HG03095 (cell line): Measurements from ENCODE around the gene CDH4.
"Not testable (repeated sequence)": the region's sequence is repeated elsewhere in the genome, so short reads cannot be mapped to it uniquely, and the experiment has no call there.

Experiments
- ATAC-seq: cut with Tn5 transposase; IDR thresholded peaks from one replicate; pipeline ENCODE4 v1.9.1; 2021; ENCODE audit warnings: moderate library complexity; ENCODE audit not compliant: unreplicated experiment

The CDH4 gene

DNA sequence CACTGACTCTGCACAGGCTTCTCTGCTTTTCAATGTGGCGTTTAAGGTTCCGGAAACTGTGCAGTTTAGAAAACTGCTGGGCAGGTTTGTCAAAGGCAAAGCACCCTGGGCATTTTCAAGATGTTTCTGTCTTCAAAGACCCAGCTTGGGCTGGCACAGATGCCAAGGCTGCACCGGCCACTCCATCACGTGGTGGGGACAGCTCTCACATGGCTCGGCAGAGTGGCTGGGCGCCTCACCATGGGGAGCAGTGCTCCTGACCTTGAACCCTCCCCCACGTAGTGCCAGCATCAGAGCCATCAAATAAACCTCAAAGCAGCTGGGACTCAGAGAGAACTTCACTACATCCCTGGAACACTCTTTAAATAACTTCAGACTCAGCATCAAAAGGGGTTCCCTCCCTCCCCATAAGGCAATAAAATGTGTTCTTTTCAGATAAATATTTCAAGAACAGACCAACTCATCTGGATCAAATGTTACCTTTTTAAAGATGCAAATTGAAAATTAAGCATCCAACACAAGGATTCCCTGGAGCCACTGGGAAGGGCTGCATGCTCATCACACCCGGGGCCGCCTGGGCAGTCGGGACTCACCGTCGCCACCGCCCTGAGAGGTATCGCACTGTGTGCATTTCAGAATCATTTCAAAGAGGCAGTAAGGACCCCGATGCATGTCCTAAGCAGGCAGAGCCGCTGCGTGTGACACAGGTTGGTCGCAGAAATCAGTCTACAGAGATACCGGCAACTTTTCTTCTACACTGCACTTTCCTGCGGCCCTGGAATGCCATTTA, 157.1 kb downstream of the CDH4 start:
- ATAC-seq, result no peak

DNA sequence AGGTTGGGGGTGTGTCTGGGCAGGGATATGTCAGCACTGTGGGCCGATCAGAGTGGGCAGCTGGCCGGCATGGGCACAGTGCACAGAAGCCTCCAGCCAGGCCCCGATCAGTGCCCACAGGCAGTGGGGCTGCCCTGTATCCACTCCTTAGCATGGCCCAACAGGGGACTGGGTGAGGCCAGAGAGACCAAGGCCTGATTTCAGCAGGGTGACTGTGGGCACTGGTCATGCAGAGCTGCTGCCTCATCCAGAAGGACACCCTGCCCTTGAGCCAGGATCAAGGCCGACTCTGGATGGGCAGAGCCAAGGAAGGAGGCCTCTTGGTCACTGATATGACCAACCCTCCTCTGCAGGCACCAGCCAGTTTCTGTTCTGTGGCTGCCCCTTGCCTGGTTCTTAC, 159.7 kb downstream of the CDH4 start:
- no peak for ATAC-seq

DNA sequence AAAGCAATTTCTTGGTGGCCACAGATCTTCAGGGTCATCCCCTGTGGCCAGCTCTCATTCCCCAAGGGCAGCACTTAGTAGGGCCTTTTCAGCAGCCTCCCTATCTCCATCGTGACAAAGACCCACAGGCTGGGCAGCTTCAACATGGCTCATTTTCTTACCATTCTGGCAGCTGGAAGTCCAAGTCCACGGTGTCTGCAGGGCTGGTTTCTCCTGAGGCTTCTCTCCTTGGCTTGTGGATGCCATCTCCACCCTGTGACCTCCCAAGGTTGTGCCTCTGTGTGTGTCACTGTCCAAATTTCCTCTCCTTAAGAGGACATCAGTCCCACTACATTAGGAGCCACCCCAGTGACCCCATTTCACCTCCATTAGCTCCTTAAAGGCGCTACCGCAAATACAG, 161.7 kb downstream of the CDH4 start:
- no peak for ATAC-seq

DNA sequence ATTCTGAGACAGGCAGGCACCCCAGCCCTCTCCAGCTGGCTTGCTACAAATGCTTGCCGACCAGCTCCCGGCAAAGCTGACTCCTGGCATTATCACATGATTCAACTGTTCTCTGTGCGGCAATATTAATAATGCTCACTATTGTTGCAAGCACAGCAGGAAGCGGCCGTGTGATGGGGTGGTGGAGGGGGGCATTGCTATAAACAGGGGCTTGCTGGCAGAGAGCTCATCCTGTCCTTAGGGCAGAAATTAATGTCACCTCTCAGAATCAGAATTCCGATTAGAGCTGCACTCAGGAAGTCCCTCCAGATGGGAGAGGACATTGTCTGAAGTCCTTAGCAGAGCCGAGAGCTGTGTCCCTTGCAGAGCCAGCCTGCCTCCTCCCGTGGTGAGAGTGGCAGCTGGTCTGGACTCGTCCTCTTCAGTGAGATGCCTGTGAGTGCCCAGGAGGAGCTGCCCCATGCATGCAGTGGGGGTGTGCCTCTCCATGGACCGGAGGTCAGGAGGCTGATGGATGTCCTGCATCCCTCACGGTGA, 162.5 kb downstream of the CDH4 start:
- no peak for ATAC-seq

DNA sequence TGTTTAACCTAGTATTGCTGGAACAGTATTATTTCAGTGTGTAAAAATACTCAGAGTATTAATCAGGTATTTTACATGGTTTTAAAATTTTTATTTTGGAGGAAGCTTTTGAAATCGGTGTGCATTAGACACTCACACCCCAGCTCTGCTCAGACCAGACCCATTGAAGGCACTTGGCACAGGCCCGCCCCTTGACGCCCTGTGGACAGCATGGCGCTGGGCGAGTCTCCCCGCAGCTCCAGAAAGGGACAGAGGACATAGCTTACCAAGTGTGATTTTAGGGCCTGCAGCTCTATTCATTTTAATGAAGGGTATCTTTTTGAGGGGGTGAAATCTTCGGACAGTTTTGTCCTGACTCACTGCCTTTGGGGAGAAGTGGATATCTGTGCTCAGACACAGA, 164.5 kb downstream of the CDH4 start:
- no peak for ATAC-seq

DNA sequence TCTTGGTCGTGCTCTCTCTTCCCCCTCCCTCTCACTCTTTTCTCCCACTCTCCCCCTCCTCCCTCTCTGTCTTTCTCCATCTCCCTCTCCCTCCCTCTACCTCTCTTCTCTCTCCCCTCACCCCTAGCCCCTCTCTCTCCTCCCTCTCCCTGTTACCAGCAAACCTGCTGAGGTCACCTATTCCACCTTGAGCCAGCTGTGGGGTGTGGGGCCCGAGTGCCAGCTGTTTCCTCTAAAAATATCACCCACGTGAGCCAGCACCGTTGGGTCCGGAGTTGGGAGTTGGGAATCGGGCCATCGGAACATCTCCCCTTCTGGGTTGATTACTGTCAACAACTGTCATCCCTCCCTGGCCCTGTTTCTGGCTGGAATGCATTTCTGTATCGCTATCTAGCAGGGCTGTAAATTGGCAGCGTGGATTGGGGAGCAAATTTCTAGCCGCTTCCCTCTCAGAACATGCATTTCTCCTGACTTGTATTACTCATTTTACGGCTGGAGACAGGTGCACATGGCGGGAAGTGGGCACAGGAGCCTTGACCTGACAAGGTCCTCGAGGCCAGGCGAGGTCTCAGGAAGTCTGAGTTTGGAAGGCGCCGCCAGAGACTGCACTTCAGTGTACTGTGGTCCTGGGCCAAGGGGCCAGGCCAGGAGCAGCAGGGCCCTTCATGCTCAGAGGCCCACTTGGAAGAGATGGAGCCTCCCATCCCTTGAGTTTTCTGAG, 165.3 kb downstream of the CDH4 start:
- no peak for ATAC-seq

DNA sequence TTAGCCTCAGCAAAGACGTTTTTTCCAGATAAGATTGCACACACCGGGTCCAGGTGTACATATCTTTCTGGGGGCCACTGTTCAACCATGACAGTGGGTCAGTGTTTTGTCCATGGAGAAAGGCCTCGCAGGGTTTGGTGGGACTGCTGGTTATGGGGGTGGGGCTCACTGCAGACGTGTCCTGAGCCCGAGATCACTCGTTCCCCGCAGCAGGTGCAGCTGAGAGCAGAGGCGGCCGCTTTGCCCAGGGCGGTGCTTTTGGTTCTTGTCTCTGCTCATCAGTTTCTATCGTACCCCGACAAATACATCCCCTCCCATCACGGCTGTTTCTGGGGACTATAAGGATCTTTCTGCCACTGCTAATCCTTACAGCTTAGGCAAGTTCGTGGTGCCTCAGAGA, 166.9 kb downstream of the CDH4 start:
- no peak for ATAC-seq

DNA sequence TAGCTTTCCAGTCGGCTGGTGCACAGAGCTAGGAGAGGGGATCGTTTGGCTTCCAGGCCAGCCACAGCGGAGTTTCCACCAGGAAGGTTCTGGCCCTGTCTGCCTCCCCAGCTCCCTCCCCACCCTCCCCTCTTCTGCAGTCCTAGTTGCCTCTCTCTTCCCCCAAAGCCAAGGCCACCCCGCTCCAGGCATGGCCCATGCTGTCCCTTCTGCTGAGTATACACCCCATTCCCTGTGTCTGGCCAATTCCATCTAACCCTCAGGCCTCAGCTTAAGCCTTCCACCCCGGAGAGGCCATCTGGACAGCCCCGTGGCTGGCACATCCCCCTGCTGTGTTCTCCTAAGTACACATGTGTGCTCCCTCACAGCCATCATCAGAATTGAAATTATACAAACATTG, 167.4 kb downstream of the CDH4 start:
- no peak for ATAC-seq

DNA sequence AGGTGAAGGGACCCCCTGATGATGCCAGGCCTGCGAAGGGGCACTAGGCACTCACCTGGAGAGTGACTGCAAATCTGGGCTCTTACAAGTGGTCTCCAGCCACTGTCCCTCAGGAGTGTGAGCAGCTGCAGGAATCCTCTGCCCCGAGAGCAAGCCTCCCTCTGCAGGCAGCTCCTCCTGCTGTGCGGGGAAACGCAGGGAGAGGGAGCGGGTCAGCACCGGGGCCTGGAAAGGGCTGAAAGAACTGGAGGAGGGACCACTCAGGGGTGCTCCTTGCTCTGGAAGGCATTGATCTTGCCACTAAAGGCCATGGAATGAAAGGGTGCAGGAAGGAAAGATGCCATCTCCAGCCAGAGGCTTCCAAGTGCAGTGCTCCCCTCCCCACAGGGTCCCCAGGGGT, 168.0 kb downstream of the CDH4 start:
- ATAC-seq, result no peak

DNA sequence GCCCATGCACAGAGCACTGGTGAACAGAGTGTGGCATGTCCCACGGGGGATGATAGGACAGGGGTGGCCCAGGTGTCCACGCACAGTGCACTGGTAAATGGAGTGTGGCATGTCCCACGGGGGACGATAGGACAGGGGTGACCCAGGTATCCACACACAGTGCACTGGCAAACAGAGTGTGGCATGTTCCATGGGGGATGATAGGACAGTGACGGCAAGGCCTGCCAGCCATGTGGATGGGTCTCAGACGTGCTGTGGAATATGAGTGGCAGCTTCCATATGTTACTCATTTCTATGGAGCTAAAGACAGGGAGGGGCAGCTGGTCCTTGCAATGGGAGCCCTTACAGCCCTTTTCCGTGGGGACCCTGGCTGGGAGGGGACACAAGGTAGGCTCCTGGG, 168.7 kb downstream of the CDH4 start:
- no peak for ATAC-seq

DNA sequence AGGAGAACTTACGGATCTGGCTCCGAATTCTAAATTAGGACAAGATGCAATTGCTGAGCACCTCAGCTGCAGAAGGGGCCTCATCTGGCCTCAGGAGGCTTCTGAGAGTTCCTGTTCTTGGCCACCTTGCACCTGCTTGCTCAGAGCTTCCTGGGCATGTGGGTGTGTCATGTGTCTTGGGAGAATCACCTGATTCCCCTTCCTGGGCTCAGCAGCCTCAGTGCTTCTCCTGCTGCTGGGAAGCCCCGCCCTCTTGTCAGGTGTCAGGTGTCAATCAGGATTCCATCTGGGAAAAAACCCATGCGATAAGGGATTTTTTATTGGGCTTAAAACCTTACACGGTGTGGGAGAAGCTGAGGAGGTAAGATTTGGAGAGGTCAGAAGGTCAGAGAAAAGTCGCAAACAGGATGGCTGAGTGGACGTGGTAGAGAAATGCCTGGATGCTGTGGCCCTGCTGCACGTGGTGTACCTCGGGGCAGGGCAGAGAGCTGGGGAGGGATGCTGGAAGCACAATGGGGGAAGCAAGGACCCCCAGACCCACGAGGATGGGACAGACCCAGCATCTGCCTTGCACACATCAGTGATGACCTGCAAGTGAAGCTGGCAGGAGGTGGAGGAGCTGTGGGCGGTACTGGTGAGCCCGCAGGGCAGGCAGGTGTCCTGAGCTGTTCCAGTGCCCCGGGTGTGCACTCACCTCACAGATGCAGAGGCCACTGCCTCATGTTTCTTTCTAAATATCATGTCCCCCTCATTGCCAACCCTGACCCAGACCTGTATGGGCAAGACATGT, 170.8 kb downstream of the CDH4 start:
- ATAC-seq, result no peak

DNA sequence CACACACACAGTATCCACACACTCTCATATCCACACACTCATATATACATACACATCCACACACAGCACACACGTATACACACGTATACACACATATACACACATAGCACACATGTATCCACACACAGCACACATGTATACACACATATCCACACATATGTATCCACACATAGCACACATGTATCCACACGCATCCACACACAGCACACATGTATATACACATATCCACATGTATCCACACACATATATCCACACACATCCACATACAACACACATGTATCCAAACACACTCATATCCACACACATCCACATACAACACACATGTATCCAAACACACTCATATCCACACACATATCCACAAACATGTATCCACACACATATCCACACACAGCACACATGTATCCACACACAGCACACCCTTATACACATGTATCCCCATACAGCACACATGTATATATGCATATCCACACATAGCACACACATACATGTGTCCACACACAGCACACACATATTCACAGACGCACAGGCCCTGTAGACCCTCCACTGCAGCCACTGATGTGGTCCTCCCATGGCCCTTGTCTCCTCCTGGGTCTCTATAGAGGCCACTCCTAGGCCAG, 172.1 kb downstream of the CDH4 start:
- no peak for ATAC-seq

DNA sequence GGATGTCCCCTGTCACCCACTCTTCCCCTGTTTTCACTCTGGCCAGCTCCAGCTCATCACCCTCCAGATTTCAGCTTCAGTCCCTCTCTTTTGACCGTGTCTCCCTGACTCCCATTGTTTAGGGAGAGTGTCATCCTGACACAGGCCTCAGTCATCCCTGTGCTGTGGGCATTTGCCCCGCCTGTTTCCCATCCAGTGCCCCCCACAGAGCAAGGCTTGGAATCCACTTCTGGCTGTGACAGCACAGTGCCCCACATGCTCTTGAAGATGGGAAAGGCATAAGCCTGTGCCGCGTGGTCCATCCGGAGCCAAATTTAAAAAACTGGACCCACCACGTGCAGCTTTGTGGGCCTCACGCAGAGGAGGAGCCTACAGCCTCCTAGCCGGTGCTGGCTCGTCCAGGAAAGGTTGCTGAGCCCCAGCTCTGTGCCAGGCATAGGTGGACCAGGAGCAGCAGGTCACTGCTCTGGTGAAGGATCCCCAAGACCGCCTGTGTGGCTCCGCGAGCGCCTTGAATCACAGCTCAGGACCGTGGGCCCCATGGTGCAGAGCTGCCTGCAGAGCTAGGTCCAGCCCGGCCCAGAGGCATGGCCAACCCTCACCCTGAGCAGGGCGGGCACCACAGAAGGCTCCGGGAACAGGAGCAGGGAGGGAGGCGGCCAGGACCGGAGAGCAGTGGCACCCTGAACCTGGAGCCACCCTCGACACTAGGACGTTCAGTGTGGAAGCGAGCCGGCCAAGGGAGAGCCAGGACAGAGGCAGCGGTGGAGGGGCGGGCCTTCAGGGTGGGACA, 172.8 kb downstream of the CDH4 start:
- no peak for ATAC-seq

DNA sequence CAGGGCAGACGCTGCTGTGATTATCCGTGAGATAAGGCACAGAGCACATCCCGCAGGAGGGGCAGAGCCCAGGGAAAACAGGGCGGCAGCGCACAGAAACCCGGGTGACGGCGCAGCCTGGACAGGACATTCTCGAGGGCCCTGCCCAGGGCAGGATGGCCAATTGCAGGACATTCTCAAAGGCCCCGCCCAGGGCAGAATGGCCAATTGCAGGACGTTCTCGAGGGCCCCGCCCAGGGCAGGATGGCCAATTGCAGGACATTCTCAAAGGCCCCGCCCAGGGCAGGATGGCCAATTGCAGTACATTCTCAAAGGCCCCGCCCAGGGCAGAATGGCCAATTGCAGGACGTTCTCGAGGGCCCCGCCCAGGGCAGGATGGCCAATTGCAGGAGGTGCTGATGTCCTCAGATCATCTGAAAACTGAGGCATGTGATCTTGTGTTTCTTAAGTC, 173.5 kb downstream of the CDH4 start:
- ATAC-seq, result not testable (repeated sequence)

DNA sequence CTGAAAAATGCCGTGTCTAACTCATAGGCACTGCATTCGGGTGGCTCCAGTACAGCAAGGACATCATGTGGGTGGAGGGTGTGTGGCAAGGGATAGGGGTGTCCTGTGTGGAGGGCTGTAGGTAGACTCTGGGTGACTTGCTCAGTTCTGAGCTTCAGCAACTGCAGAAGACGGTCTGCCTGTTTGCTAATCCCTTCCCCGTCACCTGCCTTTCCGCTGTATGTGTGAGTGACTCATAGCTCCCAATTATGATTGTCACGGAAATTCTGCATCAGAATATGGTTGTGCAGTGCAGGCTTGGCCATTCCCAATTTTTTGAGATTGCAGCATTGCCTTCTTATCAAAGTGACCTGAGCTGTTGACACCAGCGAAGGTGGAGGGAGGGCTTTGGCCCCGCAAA, 174.3 kb downstream of the CDH4 start:
- ATAC-seq, result no peak

DNA sequence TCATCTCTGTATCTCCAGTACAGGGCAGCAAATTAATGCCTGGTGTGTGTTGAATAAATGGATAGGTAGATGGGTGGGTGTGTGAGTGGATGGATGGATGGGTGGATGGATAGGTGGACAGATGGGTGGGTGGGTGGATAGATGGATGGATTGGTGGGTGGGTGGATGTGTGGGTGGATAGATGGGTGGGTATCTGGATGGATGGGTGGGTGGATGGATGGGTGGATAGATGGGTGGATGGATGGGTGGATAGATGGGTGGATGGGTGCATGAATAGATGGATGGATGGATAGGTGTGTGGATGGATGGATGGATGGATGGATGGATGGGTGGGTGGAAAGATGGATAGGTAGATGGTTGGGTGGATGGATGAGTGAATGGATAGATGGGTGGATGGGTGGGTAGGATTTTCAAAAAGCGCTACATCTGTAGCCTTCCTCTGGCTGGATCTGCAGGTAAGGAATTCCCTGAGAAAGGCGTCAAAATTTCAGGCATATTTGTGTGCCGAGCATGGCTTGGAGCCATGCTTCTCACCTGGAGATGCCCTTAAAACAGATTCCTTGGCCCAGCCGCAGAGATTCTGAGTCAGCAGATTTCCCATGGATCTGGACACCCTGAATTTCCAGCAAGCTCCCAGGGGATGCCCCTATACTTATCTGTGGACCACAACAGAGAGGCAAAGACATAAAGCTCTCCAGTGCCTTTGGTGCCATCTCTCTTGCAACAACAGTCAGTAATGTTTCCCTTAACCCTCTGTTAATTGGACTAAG, 177.6 kb downstream of the CDH4 start:
- no peak for ATAC-seq

DNA sequence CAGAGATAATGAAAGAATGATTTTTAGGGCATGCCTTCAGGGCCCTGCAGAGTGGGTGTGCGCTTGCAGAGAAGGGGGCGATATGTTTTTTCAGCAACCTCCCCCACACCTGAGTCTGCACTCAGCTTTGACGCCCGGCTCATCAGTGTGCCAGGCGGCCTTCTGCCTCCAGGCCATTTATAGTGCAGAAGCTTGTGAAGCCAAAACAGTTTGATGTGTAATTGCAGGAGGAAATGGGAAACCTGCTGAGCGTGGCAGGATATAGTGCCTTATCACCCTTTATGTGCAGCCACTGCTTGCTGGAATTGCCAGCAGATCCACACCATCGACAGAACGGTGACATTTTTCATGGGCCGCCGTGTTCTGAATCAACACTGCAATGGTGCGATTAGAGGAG, 178.2 kb downstream of the CDH4 start:
- no peak for ATAC-seq

DNA sequence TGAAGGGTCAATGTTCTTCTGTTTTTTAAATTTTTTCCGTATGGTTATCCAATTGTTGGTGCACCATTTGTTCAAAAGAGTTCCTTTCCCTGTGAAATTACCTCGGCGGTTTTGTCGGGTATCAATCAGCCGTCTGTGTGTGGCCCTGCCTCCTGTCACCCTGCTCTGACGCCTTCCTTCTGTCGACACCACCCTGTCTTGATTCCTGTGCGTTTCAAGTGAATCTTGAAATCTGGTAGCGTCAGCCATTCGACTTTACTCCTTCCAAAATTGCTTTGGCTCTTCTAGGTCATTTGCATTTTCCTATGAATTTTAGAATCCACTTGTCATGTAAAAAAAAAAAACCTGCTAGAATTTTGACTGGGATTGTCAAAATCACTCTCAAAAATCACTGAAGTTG, 181.1 kb downstream of the CDH4 start:
- no peak for ATAC-seq

DNA sequence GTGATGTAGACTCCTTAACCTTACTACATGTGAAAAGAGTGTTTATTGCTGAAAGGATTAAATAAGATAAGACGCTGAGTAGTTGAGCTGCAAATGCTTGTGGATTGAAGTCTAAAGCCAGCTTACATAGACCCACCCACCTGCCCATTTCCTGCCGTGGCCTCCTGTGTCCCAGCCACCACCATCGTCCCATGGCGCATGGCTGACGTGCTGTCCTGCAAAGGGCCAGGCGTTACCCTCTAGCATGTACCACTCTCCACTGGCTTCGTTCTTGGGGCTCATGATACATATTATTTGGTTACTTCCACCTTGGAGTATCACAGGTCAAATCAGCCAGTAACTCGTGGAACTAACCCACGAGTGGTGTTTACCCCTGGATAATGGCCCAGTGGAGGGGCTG, 181.8 kb downstream of the CDH4 start:
- no peak for ATAC-seq
